Measurements from ENCODE around the gene COL28A1.
"Not testable (repeated sequence)": the region's sequence is repeated elsewhere in the genome, so short reads cannot be mapped to it uniquely, and the experiment has no call there.

Gene COL28A1

GRCh38 chr7:7517754-7518153 is 17.9 kb downstream of the COL28A1 start:
- DNase-seq (ENCODE audit: low read depth) = no peak

- no peak for DNase-seq (ENCODE audit: low read depth)
These were observed 19.0 kb downstream of the COL28A1 start for GRCh38 chr7:7516662-7517061.

- DNase-seq (ENCODE audit: low read depth) = no peak
These were observed 19.5 kb downstream of the COL28A1 start for GRCh38 chr7:7516156-7516555.

GRCh38 chr7:7512861-7513597 is 22.6 kb downstream of the COL28A1 start:
- no peak for DNase-seq (ENCODE audit: low read depth)

- no peak for DNase-seq (ENCODE audit: low read depth)
These were observed 24.9 kb downstream of the COL28A1 start for GRCh38 chr7:7510794-7511193.

GRCh38 chr7:7505915-7506314 is 29.8 kb downstream of the COL28A1 start:
- DNase-seq (ENCODE audit: low read depth) = no peak

GRCh38 chr7:7504910-7505704 is 30.6 kb downstream of the COL28A1 start:
- DNase-seq (ENCODE audit: low read depth) = no peak

GRCh38 chr7:7499892-7500291 is 35.8 kb downstream of the COL28A1 start:
- DNase-seq (ENCODE audit: low read depth) = no peak

GRCh38 chr7:7498856-7499255 is 36.8 kb downstream of the COL28A1 start:
- DNase-seq (ENCODE audit: low read depth) = no peak

GRCh38 chr7:7496311-7496710 is 39.4 kb downstream of the COL28A1 start:
- no peak for DNase-seq (ENCODE audit: low read depth)

- DNase-seq (ENCODE audit: low read depth) = no peak
These were observed 40.5 kb downstream of the COL28A1 start for GRCh38 chr7:7495171-7495570.

- DNase-seq (ENCODE audit: low read depth) = no peak
These were observed 44.6 kb downstream of the COL28A1 start for GRCh38 chr7:7491044-7491443.

GRCh38 chr7:7490003-7490402 is 45.7 kb downstream of the COL28A1 start:
- DNase-seq (ENCODE audit: low read depth) = no peak

GRCh38 chr7:7489546-7489945 is 46.1 kb downstream of the COL28A1 start:
- no peak for DNase-seq (ENCODE audit: low read depth)

- DNase-seq (ENCODE audit: low read depth) = no peak
These were observed 49.3 kb downstream of the COL28A1 start for GRCh38 chr7:7486362-7486761.

GRCh38 chr7:7484072-7484471 is 51.6 kb downstream of the COL28A1 start:
- no peak for DNase-seq (ENCODE audit: low read depth)

- DNase-seq (ENCODE audit: low read depth) = no peak
These were observed 53.9 kb downstream of the COL28A1 start for GRCh38 chr7:7481802-7482201.

GRCh38 chr7:7479275-7479805 is 56.3 kb downstream of the COL28A1 start:
- DNase-seq (ENCODE audit: low read depth) = no peak

GRCh38 chr7:7478569-7478968 is 57.1 kb downstream of the COL28A1 start:
- DNase-seq (ENCODE audit: low read depth) = no peak

- not testable (repeated sequence) for DNase-seq (ENCODE audit: low read depth)
These were observed 58.0 kb downstream of the COL28A1 start for GRCh38 chr7:7477641-7478040.

- no peak for DNase-seq (ENCODE audit: low read depth)
These were observed 59.3 kb downstream of the COL28A1 start for GRCh38 chr7:7476381-7476780.

GRCh38 chr7:7475601-7476000 is 60.1 kb downstream of the COL28A1 start:
- no peak for DNase-seq (ENCODE audit: low read depth)

GRCh38 chr7:7474436-7474835 is 61.2 kb downstream of the COL28A1 start:
- no peak for DNase-seq (ENCODE audit: low read depth)
